ENCODE data around the gene SH2D5.

The SH2D5 gene

DNA sequence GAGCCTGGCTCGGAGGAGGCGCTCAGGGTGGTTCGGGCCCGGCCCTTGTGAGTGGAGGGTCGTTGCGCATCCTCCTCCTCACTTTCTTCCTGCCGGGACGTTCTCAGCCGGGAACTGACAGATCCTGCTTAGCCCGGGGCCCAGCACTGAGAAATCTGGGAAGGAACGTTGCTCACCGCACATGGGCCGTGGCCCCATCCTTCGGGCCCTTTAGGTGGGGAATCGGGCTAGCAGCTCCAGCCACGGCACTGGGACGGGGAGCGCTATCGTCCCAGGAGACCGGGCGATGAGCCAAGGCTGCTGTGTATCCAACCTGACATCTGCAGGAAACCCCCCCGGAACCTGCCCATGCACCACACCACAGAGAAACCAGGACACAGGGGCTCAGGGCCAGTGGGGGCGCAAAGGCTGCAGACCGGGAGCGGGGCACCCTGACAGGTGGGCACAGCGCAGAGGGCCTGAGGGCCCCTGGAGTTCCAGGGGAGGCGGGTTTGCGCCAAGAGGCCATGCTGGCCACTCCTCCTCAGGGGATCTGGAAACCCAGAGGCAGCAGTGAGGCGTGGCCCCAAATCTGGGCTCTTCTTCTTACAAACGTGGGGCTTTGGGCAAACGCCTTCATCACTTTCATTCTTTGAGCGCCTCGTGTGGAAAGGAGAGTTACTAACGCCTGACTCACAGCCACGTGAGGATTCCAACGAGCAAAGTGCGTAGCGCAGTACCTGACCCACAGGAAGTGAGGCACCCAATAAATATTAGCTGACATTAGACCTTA lies at the start of gene SH2D5:
Gene SH2D5 (minus strand): TSS at position 116 of the 772 bp plus-strand sequence. CDS start 4,659 bp downstream, outside the sequence.
- DNase-seq = peak; percentile 85

GRCh38 chr1:20775700-20776099 lies 43.2 kb upstream of the SH2D5 start:
- peak; percentile 57 for DNase-seq

DNA sequence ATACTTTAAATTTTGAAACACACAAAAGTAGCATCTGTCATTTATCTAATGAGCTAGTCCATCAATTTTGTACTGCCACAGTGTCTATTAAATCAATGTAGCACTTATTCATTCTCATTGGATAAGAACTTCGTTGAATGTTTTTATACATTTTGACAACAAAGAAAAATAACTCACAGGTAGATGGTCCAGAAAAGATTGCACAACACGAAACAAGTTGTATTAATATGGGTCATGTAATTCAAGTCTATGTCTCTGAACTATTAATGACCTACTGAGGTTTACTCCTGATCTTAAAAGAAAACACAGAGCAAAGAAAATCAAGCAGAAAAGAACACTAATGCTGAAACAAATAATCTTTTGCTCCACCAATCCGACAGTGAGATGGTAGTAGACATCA lies 39.3 kb upstream of the SH2D5 start:
- no peak for DNase-seq

- no peak for DNase-seq
These were observed 38.0 kb upstream of the SH2D5 start for GRCh38 chr1:20770314-20771087.

DNA sequence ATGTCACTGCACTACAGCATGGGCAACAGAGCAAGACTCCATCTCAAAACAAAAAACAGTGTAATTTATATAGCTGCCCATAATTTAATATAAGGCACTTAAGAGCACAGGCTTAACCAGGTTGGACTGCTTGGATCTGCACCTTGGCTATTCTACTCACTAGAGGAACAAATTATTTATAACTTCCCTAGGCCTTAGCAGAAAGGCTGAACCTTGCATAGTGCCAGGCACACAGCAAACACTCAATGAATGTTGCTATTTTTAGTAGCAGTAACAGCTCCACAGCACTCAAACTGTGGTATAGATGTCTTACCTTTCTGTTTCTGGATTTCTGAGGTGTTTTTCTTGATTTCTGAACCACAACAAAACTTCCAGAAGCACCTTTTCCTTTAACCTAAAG lies 34.8 kb upstream of the SH2D5 start:
- DNase-seq = no peak

DNA sequence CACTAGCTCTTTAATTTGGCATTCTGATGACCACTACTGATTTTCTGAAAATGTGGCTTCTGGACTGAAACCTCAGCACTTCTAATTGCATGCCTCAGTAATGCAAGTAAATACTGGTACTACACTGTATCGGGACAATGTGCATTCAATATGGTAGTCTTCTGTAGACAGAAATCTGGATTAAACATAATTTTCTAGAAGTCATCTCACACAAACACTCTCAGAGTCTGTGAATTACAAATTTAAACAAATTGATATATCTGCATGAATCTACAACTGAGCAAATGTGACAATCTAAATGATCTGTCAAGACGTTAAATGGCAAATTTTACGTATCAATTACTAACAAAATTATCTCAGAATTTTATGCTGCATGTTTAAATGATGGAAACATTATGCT lies 30.9 kb upstream of the SH2D5 start:
- no peak for DNase-seq

GRCh38 chr1:20760322-20760721 lies 27.8 kb upstream of the SH2D5 start:
- no peak for DNase-seq

- no peak for DNase-seq
These were observed 21.1 kb upstream of the SH2D5 start for GRCh38 chr1:20753589-20753988.

- DNase-seq = no peak
These were observed 19.0 kb upstream of the SH2D5 start for GRCh38 chr1:20751462-20751990.

DNA sequence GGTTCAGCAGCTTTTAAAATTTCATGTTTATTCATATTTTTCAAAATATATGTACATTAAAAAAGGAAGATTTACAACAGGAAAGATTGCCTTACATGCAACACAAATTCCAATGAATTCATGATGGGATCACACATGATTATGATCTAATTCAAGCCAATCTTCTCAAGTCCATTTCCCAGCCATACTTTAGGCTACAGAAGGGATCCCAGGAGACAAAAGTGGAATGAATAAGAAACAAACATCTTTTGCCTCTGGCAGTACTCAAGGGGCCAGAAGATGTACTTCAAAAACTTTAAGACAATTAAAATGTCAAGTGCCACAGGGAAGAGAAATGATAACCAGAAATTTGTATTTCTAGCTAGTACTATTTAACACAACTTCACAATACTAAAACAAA lies 10.2 kb upstream of the SH2D5 start:
- DNase-seq = no peak

GRCh38 chr1:20740781-20741180 lies 8.3 kb upstream of the SH2D5 start:
- DNase-seq = no peak

DNA sequence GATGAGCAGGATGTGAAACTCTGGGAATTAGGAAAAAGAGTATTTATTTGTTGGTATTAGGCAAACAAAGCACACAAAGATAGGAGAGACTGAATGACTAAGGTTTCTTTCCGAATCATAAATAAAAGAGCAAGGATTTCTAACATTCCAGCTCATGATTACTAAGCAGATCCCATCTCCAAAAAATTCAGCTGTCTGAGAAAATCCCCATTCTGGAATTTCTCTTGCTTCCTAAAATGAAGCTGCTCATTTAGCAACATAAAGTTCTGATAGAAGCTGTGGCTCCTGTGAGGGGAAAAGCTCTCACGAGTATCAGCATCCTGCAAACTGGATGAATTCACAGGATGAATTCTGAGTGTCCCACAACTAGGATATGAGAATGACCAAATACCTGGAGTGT lies 6.7 kb upstream of the SH2D5 start:
- no peak for DNase-seq

DNA sequence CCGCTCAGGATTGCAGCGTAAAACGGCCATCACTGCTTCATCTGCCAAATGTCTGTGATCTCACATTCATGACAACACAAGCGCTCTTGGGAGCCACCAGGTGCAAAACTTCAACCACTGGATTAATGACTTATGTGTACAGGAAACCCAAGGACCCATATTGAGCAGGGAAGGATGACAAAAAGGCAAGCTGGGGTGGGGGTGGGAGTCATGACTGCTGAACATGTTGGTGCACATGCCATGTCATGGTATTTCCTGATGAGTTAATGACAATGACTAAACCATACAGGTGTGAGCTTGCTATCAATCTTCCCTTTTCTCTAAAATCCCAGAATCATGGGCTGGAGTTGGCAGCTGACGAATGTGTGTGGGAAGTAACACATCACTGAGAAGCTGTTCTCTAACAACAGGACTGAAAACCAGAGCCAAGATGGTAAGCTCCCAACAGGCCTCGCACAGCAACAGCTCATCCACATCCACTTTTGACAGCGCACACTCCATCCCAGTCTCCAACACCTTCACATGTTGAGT lies 3.1 kb upstream of the SH2D5 start:
- no peak for DNase-seq

GRCh38 chr1:20733360-20733975 lies 965 bp upstream of the SH2D5 start:
- DNase-seq = no peak

DNA sequence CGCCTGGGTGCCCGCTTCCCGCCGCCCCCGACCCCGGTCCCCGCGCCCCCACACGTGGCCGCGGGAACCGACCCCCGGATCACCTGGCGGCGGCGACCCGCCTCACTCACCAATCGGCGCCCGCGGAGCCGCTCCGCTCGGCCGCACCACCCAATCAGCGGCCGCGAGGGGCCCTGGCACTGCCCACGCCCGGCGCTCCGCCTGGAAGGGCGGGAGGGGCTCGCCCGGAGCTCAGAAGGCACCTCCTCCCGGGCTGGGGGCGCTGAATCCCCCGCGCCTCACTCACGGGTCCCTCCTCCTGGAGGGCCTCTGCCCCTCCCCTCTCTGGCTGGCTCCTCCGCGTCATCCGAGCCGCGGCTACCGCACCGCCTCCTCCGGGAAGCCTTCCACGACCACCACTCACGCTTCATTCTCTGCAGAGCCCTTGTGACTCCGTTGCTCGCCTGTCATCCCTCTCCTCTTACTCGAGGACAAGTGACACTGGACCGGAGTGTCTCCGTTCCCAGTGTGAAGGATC lies 374 bp downstream of the SH2D5 start:
- peak; percentile 68 for DNase-seq

DNA sequence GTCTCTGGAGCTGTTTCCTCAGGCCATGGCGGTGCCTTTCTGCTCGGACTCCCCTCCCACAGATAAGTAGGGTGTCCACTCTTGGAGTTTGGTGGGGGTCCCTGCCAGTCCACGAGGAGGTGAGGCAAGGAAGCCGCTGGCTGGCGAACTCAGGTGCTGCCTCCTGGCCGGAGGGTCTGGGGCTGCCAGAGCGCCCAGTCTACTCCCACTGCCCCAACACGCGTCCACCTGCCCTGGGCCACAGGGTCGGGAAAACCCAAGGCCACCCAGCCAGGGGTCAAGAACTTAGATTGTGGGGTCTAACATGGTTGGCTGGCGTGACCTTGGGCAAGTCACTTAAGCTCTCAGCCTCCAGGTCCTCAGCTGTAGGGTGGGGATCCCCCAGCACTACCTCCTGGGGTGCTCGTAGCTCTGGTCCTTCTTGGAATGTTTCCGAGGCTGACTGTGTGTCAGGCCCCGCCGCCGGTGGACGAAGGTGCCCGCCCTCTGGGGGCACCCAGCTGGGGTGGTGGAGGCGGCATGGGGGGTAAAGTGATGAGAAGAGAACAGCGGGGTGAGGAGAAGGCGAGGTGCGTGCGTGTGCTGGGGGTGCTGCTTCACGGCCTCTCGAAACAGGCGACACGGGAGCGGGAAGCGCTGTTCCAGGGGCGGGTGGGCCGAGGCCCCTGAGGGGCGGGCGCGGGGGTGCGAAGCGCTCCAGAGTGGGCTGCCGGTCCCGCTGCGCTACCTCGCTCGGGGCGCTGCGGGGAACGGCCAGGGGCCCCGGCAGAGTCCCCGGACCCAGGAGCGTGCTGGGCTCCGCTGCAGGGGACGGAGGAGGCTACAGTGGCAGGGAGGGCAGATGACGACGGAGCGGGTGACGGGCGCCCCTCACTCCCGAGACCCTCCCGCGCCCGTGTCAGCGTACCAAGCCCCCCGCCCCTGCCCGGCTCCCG lies 1.2 kb downstream of the SH2D5 start:
- no peak for DNase-seq

DNA sequence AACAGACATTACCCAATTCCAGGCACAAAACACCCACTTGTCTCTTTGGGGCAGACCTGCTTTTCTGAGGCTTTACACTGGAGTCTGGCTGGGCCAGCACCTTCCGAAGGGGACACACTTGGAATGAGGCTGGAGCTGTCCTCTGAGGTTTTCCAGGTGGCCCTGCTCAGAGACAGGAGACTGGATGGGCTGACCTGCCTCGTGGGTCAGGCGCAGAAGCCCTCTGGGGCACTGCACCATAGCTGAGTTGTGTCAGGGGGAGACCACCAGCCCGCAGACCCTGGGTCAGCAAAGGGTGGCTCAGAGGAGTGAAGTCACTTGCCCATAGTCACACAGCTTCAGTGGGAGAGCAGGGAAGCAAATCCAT lies 1.8 kb downstream of the SH2D5 start:
- no peak for DNase-seq

DNA sequence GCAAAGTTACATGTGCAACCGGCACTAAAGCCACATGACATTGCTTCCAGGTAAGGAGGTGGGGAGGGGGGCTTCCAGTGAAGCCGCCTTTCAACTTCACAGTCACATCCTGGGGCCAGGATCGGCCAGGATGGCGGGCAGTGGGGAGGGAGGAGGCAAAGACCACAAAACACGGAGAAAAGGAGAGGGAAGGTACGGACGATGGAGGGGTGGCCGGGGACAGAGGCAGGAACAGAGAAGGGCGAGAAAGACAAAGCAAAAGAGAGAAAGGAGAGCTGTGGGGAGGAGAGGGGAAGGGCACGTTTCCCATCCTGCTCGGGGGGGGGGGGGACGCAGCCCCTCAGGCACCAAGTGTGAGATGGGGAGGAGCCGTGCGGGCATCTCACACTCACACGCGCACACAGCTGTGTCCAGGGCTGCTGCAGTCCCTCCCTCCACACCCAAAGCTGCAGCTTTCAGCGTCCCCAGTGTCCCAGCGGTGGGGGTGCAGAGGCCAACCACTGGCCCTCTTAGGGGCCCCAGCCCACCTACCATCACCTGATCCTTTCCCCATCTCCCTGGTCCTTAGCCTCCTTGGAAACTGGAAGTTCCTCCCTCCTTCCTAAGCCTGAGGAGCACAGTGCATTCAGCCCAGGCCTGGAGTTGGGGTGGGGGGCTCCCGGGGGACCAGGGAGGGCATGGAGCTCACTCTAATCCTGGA lies 2.4 kb downstream of the SH2D5 start:
- DNase-seq = no peak

GRCh38 chr1:20729155-20729931 lies 3.2 kb downstream of the SH2D5 start:
- DNase-seq = no peak

- DNase-seq = no peak
These were observed 3.9 kb downstream of the SH2D5 start for GRCh38 chr1:20728371-20729154.

Measured in activated CD4-positive, alpha-beta T cell treated with anti-CD3 and anti-CD28 coated beads, Interleukin-10, Interleukin-2, amounts not matched to agents 100 ng/mL and 50 ng/mL, durations not matched to agents 16 hours and 8 hours (primary cell).